C4-2B (cell line): ENCODE results near the gene MAML3.

ENCODE experiments used
- H3K27ac ChIP-seq: fragments of 450-650 bp; 2 replicates; pipeline ENCODE4 v1.5.1; 2017
- ZFX ChIP-seq: fragments of 450-650 bp; IDR thresholded peaks from 2 replicates; pipeline ENCODE4 v1.6.1; 2017
- TF ChIP-seq, protein P1 (sequence below): fragments of 450-650 bp; conservative IDR thresholded peaks from 2 replicates; pipeline ENCODE4 v1.5.1; 2017; ENCODE audit warnings: mild to moderate bottlenecking

Gene MAML3

DNA sequence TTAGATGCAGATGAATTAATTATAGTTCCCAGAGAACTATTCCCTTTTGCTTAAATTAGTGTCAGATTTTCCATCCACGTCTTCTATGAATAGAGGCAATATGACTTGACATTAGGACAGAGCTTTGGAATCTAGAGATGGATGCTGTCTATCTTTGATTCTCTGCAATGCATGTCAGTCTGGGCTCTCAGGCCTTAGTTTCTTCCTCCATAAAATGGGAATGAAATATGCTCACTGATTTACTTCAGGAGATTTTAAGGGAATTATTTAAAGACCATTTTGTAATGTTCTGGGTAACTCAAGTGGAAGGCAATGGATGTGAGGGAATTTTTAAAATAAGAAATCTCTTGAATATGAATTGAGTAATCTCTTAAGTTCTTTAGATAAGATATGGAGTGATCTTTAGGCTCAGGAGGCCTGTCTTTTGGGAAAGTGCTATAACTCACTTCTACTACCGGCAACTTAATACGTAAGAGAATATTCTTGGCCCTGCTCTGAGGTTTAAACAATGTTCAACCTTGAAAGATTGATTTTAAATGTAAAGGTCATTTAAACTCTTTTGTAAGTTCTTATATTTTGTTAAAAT is 459.4 kb downstream of the MAML3 start:
- H3K27ac ChIP-seq = no peak overlapping the region
- TF ChIP-seq ZFX = no peak
- TF ChIP-seq, protein P1, sequence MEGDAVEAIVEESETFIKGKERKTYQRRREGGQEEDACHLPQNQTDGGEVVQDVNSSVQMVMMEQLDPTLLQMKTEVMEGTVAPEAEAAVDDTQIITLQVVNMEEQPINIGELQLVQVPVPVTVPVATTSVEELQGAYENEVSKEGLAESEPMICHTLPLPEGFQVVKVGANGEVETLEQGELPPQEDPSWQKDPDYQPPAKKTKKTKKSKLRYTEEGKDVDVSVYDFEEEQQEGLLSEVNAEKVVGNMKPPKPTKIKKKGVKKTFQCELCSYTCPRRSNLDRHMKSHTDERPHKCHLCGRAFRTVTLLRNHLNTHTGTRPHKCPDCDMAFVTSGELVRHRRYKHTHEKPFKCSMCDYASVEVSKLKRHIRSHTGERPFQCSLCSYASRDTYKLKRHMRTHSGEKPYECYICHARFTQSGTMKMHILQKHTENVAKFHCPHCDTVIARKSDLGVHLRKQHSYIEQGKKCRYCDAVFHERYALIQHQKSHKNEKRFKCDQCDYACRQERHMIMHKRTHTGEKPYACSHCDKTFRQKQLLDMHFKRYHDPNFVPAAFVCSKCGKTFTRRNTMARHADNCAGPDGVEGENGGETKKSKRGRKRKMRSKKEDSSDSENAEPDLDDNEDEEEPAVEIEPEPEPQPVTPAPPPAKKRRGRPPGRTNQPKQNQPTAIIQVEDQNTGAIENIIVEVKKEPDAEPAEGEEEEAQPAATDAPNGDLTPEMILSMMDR = no peak

DNA sequence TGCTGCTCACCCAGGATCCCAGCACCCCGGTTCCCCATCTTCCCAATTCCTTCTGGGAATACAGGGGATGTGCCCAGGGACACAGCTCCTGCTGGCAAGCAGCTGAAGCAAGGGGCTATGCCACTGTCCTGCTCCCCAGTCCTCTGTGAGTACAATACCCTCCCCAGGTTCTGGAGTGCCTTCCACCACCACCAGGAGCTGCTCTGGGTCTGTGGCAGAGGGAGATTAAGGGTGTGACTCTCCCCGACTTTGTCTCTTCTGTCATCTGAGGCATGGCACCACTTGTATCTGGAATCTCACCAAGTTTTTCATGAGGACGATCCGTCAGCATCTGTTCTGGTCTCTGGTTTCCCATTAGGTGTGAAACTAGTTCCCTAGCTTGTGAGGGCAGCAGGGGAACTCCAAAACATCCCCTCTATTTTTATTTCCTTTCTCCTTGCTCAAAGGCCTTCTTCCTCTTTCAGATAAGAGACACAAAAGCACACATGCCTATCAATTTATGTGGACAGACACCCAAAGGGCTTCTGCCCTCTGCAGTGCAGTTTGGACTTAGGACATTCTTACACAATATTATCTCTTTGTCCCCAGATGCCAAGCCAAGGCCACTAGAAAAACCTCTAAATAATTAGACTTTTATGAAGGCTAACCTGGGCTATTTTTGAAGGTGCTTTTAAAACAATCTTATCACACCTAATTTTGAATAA is 461.5 kb downstream of the MAML3 start:
- TF ChIP-seq, protein P1 = no peak
- no peak for TF ChIP-seq ZFX
- H3K27ac ChIP-seq = no peak overlapping the region

DNA sequence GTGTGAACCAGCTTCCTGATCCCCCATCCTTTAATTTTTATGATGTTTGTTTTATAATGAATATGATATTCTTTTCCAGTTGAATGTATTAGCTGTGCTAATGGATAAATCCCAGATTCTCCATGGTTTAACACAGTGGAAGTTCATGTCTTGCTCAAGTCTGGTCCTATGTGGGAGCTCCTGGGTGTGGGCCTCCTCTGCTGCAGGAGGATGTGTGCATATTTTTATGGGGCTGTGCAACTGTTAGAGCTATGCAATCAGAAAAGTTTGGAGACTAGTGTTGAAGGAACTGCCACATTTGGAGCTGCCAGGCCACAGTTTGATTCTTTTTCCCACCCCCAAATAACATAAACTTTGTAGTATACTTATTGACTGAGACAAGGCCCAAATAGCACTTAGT is 463.6 kb downstream of the MAML3 start:
- TF ChIP-seq, protein P1 = no peak
- no peak overlapping the region for H3K27ac ChIP-seq

DNA sequence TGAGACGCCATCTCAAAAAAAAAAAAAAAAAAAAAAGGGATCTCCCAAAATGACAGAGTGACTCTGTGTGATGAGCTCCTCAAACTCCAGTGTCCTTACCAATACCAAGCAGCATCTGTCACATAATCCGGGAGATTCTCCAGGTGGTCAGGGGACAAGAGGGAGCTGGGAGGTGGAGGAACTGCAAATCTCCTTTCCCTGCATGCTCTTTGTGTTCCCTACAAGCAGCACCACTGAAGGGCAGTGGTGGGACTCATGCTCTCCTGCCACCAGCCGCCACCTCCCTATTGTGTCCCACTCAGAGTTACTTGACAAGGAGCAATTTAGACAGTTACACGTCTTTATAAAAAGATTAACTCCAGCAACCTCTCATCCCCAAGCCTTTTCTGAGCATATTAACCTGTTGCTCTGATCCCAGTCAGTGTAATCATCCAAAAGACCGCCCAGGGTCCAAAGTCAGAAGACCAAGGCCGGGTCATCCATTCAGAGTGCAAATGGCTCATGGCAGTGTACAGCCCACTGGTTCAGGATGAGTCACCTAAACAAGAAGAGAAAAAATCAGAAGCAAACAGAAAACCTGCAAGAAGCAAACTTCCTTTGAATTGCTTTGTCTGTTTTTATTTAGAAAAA is 464.8 kb downstream of the MAML3 start:
- H3K27ac ChIP-seq = no peak overlapping the region
- TF ChIP-seq, protein P1 = no peak
- no peak for TF ChIP-seq ZFX

DNA sequence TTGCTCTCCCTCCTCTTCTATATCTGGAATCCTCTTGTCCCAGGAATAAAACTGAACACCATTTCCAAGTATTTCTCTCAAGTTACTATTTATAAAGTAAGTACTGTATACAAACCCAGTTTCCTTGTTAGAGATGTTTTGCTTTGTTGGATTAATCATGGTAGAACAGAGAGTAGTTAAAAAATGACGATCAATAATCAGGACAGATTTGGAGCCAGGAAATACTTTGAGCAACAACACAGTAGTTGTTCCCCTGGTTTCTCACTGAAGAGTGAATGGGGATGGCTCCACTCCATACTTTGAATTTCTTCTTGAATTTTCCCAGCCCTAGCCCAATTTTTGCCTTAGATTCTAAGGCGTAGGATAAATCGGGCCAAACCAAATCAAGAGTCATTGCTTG is 467.0 kb downstream of the MAML3 start:
- H3K27ac ChIP-seq = no peak overlapping the region
- no peak for TF ChIP-seq ZFX

DNA sequence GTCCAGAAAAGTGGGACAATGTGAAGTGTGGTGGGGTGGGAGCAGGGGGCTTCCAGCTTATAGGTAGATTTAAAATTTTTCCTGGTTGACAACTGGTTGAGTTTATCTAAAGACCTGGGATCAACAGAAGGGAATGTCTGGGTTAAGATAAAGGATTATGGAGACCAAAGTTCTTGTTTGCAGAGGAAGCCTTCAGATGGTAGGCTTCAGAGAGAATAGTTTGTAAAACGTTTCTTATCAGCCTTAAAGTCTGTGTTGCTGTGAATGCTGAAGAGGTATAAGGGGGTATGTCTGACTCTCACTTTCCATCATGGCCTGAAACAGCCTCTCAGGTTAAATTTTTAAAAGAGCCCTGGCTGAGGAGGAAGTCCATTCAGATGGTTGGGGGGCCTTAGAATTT is 467.9 kb downstream of the MAML3 start:
- H3K27ac ChIP-seq = no peak overlapping the region
- no peak for TF ChIP-seq ZFX
- TF ChIP-seq, protein P1 = no peak

DNA sequence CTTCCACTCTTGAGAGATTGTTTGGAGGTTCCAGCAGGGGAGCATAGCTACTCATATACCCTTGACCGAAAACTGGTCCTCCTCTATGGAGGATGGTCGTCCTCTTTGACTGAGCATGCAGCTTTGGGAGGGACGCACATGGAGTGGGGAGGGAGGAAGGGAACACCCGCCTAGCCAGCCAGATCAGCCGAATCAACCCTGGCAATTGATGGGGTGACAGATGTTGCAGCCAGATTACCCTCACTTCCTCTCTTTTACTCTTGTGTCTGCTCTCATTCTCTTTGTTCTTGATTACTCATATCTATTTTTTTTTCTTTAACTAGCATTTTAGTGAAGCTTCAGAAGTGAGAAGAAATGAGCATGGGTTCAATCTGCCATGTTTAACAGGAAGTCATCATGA is 468.8 kb downstream of the MAML3 start:
- TF ChIP-seq, protein P1 = no peak
- TF ChIP-seq ZFX = no peak
- H3K27ac ChIP-seq = no peak overlapping the region

DNA sequence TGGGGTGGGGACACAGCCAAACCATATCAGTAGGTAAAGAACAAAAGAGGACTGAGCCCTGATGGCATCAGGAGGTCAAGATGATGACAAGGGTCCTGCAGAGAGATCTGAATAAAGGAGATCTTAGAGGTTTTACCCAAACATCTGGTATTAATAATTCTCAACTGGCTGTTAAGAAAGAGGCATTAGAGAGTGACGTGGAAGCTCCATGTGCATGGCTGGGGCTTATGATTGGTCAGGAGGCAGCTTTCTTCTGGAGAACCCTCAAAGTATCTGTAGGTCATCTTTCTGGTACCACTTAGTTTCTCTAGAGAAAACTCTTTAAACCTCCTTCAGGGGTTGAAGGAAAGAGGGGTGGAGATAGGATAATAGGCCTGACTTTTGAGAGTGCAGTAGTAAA is 469.6 kb downstream of the MAML3 start:
- TF ChIP-seq, protein P1 = no peak
- no peak for TF ChIP-seq ZFX
- H3K27ac ChIP-seq = no peak overlapping the region
